Panc1 (cell line): Measurements from ENCODE around the gene LINC01488.

Source experiments
- CTCF ChIP-seq: fragments of 450-650 bp; IDR thresholded peaks from 2 replicates; pipeline ENCODE4 v1.5.1; 2017; ENCODE audit warnings: mild to moderate bottlenecking
- POLR2AphosphoS5 ChIP-seq: IDR thresholded peaks from 2 replicates; pipeline ENCODE4 v1.6.1; 2012; ENCODE audit warnings: mild to moderate bottlenecking, low read depth, low read length, moderate library complexity
- SIN3A ChIP-seq: IDR thresholded peaks from 2 replicates; pipeline ENCODE4 v1.6.1; 2012; ENCODE audit warnings: low read depth, mild to moderate bottlenecking, low read length, moderate library complexity, borderline replicate concordance; ENCODE audit not compliant: insufficient read depth
- TCF7L2 ChIP-seq: IDR thresholded peaks from 2 replicates; pipeline ENCODE4 v1.6.1; 2011; ENCODE audit warnings: mild to moderate bottlenecking, low read depth, low read length, inconsistent platforms
- TF ChIP-seq, protein P1 (sequence below), 2 experiments: IDR thresholded peaks; 2 replicates each; pipeline ENCODE4 v1.6.1; 2011 to 2012; ENCODE audit warnings: low read depth in 2 of 2, control low read depth in 1 of 2, low read length in 1 of 2, mild to moderate bottlenecking in 1 of 2, moderate library complexity in 1 of 2; ENCODE audit not compliant: insufficient read depth in 1 of 2

DNA sequence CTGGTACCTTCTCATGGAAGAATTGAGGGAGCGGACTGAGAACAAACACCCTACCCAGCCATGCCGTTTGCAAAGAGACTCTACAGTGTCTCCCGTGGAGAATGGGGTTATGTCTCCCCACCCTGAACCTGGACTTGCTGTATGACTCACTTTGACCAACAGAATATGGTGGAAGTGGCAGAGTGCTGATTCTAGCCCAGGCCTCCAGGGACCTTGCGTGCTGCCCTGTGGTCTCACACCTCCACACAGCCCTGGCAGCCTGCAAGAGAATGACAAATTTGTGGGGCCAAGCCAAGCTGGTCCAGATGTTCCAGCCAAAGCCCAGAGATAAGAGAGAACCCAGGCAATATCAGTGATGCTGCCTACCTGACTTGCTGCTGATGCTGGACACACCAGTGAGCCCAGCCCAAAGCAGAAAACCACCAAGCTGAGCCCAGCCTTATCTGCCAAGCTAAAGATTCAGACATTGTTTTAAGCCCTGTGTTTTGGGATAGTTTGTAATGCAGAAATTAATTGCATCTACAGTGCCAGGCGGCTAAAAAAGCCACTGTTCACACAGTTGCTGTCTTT is 8.1 kb upstream of the LINC01488 start:
- TF ChIP-seq CTCF (no peak), POLR2AphosphoS5 (no peak), SIN3A (no peak), TCF7L2 (no peak)
- TF ChIP-seq, protein P1, sequence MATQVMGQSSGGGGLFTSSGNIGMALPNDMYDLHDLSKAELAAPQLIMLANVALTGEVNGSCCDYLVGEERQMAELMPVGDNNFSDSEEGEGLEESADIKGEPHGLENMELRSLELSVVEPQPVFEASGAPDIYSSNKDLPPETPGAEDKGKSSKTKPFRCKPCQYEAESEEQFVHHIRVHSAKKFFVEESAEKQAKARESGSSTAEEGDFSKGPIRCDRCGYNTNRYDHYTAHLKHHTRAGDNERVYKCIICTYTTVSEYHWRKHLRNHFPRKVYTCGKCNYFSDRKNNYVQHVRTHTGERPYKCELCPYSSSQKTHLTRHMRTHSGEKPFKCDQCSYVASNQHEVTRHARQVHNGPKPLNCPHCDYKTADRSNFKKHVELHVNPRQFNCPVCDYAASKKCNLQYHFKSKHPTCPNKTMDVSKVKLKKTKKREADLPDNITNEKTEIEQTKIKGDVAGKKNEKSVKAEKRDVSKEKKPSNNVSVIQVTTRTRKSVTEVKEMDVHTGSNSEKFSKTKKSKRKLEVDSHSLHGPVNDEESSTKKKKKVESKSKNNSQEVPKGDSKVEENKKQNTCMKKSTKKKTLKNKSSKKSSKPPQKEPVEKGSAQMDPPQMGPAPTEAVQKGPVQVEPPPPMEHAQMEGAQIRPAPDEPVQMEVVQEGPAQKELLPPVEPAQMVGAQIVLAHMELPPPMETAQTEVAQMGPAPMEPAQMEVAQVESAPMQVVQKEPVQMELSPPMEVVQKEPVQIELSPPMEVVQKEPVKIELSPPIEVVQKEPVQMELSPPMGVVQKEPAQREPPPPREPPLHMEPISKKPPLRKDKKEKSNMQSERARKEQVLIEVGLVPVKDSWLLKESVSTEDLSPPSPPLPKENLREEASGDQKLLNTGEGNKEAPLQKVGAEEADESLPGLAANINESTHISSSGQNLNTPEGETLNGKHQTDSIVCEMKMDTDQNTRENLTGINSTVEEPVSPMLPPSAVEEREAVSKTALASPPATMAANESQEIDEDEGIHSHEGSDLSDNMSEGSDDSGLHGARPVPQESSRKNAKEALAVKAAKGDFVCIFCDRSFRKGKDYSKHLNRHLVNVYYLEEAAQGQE (IDR thresholded peaks at IDR 0.05; ENCODE audit: insufficient read depth in 1 of 2, low read depth in 2 of 2, low read length in 1 of 2): no peak
